Embryonic facial prominence (tissue), 1 donor: ENCODE measurements around the gene LOXL4.
"Not testable (repeated sequence)": the region's sequence is repeated elsewhere in the genome, so short reads cannot be mapped to it uniquely, and the experiment has no call there.

ENCODE experiments used
- DNase-seq: peaks from one replicate; pipeline ENCODE4 v3.0.0-alpha.2; 2016; ENCODE audit errors: extremely low spot score

The LOXL4 gene

GRCh38 chr10:98244586-98244985, 23.4 kb downstream of the LOXL4 start:
- DNase-seq, result no peak

- DNase-seq, result no peak
Measured at GRCh38 chr10:98244141-98244540, 23.9 kb downstream of the LOXL4 start.

GRCh38 chr10:98242823-98243222, 25.2 kb downstream of the LOXL4 start:
- no peak for DNase-seq

GRCh38 chr10:98240524-98240923, 27.5 kb downstream of the LOXL4 start:
- DNase-seq, result no peak

- DNase-seq, result no peak
Measured at GRCh38 chr10:98238391-98238790, 29.6 kb downstream of the LOXL4 start.

DNA sequence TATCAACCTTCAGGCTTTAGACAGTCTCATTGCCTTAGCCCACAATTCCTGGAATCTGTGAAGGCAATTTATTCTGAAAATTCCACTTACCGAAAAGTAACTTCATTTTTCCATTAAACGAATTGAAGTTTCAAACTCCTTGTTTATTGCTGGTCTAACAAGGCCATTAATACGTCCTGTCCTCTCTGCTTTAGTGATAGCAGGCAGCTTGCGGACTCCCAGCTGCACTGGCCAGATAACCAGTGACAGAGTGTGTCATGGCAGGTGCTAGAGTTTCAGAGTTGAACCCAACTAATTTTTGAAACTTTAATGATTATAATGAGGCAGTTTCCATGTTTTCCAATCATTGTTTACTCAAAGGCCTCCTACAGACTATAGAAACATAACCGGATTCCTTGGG, 31.1 kb downstream of the LOXL4 start:
- no peak for DNase-seq

GRCh38 chr10:98235846-98236245, 32.1 kb downstream of the LOXL4 start:
- DNase-seq, result no peak

DNA sequence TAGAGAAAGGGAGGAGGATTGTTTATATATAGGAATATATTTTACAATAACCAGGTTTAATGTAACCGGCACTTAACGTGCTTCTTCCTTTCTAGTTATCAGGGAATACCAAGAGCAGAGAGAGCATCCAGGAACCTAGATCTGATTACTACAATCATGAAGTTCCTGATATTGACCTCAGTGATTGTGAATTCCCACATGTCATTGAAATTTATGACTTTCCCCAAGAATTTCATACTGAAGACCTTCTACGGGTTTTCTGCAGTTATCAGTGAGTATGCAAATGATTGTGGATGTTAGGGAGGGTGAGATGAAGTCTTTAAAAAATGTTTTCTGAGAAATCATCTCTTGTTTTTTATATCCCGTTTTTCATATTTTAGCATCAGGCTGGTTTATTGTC, 36.6 kb downstream of the LOXL4 start:
- no peak for DNase-seq

- not testable (repeated sequence) for DNase-seq
Measured at GRCh38 chr10:98228266-98228665, 39.7 kb downstream of the LOXL4 start.

DNA sequence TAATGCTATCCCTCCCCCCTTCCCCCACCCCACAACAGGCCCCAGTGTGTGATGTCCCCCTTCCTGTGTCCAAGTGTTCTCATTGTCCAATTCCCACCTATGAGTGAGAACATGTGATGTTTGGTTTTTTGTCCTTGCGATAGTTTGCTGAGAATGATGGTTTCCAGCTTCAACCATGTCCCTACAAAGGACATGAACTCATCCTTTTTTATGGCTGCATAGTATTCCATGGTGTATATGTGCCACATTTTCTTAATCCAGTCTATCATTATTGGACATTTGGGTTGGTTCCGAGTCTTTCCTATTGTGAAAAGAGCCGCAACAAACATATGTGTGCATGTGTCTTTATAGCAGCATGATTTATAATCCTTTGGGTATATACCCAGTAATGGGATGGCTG, 40.3 kb downstream of the LOXL4 start:
- not testable (repeated sequence) for DNase-seq

DNA sequence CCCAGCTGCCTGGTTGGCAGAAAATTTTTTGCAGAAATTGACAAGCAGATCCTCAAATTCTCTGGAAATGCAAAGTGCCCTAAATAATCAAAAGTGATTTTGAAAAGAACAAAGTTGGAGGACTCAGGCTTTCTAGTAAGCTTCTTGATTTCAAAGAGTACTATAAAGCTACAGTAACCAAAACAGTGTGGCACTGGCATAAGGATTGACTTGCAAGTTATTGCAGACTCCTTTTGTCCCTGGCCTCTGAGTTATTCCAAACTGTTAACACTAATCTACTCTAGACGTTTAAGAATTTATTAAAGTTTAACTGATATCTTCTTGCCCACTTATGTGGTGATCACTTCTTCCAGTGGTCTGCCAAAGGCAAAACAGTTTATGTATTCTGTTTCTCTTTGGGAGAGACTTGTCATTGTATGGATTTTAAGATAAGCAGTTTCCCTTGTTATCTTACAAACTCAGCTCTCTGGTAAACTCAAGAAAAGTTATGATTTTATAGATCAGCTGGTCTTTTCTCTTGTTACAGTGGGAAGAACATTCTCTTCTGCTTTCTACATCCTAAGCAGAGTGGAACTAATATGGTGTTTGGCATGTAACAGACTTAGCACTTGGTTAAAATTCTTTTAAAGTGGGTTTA, 41.4 kb downstream of the LOXL4 start:
- no peak for DNase-seq

GRCh38 chr10:98224996-98225395, 43.0 kb downstream of the LOXL4 start:
- no peak for DNase-seq

- no peak for DNase-seq
Measured at GRCh38 chr10:98224509-98224908, 43.5 kb downstream of the LOXL4 start.

GRCh38 chr10:98223874-98224273, 44.1 kb downstream of the LOXL4 start:
- no peak for DNase-seq

DNA sequence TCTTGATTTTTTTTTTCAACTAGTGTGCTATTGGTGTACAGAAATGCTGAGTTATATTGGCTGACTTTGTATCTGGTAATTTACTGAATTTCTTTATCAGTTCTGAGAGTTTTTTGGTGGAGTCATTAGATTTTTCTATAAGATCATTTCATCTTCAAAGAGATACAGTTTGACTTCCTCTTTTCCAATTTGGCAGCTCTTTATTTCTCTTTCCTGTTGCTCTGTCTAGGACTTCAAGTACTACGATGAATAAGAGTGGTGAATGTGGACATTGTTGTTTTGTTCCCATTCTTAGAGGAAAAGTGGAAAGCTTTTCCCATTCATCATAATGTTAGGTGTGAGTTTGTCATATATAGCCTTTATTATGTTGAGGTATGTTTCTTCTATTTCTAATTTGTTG, 50.2 kb downstream of the LOXL4 start:
- no peak for DNase-seq

- DNase-seq, result no peak
Measured at GRCh38 chr10:98215373-98215772, 52.6 kb downstream of the LOXL4 start.

- DNase-seq, result no peak
Measured at GRCh38 chr10:98213740-98214139, 54.3 kb downstream of the LOXL4 start.

DNA sequence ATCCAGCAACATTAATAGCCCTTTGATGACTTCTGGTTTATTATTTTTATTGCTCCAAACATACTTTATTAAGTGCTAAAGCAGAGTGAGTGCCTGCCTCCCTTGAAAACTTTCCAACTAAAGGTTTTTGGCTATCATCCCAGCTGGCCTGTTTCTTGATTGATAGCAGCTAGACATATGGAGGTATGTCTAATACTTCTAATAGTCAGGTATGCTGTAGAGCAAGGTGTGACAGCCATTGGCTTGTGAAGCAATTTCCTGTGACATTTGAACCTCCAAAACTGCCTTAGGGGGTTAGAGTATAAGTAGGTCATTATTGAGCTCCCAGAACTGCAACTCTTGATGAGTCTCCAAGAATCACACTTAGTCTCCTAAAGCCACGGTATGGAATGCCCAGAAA, 55.8 kb downstream of the LOXL4 start:
- DNase-seq, result no peak

DNA sequence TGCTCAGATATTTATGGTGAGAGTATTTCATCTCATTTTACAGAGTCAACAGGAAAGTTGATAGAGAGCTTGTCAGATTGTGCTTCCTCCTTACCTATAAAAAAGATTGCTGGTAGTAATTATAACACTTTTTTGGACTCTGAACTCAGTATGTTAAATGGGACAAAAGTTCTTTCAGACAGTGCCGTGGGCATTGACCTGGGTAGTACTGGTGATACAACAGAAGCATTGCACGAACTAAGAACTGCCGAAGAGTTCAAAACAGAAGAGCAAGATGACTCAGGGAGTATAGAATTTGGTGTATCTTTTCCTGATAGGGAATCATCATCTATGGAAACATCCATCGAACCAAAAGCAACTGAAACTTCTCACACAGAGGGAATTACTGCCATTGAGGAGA, 58.6 kb downstream of the LOXL4 start:
- DNase-seq, result no peak

DNA sequence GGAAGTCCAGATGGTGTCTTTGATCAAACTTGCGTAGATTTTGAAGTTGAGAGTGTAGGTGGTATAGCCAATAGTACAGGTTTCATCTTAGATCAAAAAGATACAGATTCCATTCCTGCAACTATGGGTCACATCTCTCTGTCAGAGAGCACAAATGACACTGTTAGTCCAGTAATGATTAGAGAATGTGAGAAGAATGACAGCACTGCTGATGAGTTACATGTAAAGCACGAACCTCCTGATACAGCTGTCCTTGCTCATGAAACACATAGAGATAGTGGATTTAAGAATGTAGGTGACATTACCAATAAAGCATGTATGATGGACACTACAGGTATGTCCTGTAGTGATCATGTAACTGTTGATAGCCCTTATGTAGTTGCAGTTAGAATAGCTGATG, 59.1 kb downstream of the LOXL4 start:
- DNase-seq, result no peak

- no peak for DNase-seq
Measured at GRCh38 chr10:98205351-98205750, 62.6 kb downstream of the LOXL4 start.

DNA sequence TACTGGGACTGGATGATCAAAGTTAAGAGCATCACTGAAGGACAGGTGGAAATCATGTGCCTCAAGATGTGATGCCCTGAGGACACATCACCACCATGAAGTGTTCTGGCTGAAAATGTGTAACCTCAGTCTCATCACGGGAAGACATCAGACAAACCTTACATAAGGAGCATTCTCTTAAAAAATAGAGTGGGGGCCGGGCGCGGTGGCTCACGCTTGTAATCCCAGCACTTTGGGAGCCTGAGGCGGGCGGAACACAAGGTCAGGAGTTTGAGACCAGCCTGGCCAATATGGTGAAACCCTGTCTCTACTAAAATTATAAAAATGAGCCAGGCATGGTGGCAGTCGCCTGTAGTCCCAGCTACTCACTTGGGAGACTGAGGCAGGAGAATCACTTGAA, 65.6 kb downstream of the LOXL4 start:
- DNase-seq, result no peak

DNA sequence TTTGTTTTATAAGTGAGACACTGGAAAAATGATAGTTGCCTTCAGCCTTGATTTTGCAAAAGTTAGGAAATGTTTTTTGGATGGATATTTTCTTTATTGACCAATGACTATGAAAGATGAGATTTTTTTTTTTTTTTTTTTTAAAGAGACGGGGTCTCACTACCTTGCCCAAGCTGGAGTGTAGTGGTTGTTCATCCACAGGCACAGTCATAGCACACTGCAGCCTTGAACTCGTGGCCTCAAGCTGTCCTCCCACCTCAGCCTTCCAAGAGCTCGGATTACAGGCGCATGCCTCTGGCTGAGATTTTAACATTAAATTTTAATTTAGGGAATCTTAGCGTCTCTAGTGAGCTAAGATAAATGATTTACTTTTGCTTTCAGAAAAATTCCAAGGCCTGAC, 66.2 kb downstream of the LOXL4 start:
- no peak for DNase-seq
